ENCODE measurements around the gene FLT1. TPM values are rescaled to one million over a fixed set of nuclear protein-coding genes. Genes with fewer than 3 reads are reported as not detected.

The FLT1 gene
- total RNA-seq, 1 donor from 2014 or later: 46.1 TPM

DNA sequence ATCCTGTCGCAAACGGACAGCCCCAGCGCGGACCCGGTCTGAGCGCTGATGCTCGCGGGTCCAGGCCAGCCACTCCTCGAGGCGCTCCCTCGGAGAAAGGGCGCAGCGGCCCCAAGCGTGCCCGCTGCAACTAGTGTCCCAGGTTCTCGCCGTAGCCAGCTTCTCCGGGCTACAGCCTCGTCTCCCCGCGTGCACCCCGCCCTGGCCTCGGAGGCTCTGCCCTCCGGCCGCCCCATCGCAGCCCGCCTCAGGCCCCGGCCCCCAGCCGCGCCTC, 487 bp downstream of the FLT1 start:
- intact Hi-C loops (cut with micrococcal nuclease): no loop called here
- peak; percentile 10 for ATAC-seq
- DNase-seq: peak; percentile 34

- intact Hi-C loops (cut with micrococcal nuclease): no loop called here
- peak; percentile 39 for DNase-seq
- peak; percentile 32 for ATAC-seq
Observed at GRCh38 chr13:28493740-28494503, 1.0 kb downstream of the FLT1 start.

- intact Hi-C loops (cut with micrococcal nuclease): no loop called here
- no peak for DNase-seq
- no peak for ATAC-seq
Observed at GRCh38 chr13:28492569-28493367, 2.2 kb downstream of the FLT1 start.

GRCh38 chr13:28490061-28490460, 4.9 kb downstream of the FLT1 start:
- DNase-seq: no peak
- intact Hi-C loops (cut with micrococcal nuclease): no loop called here

DNA sequence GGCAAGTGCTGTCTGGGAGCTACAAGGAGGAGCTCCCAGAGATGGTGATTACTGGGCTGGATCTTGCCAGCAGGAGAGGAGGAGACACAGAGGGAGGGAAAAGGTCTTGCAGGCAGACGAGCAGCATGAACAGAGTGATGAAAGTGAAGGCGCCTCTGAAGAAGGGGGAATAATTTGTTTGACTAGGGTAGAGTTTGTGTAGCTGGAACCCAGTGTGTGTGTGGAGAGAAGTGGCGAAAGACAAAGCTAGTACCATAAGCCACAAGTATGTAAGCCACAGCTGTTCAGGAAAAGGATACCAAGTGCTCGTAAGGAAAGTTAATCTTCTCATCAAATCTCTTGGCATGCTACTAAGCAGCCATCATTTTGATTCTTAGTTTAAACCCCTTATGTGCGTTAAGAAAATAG, 5.4 kb downstream of the FLT1 start:
- DNase-seq (no peak), ATAC-seq (no peak)
- intact Hi-C loops (cut with micrococcal nuclease): no loop called here

More at GRCh38 chr13:28490061-28490460, 4.9 kb downstream of the FLT1 start:
- peak; percentile 32 for ATAC-seq

DNA sequence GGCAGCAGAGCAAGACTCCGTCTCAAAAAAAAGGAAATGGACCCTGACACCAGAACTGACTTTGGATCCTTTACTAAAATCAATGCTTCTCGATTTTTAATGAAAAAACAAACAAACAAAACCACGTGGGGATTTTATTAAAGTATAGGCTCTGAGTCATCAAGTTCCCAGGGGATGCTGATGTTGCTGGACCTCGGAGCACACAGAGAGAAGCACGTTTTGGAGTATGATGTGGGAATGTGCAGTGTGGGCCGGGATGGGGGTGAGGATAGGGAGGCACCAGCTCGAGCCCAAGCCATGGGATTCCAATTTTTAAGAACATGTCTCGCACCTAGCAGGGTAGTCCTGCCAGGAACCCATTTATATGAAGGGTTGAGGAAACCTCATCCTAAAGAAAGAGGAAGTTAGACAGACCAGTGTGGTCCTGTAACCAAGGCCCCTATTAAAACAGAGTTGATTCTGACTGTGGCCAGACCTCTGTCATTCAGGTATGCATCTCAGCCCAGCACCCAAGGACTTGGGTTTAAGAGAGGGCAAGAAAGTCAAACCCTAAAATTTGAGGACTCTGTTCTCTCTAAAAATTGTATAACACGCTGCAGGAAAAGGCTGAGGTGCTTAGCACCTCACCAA, 6.4 kb downstream of the FLT1 start:
- intact Hi-C loops (cut with micrococcal nuclease): no loop called here
- no peak for DNase-seq
- peak; percentile 48 for ATAC-seq

DNA sequence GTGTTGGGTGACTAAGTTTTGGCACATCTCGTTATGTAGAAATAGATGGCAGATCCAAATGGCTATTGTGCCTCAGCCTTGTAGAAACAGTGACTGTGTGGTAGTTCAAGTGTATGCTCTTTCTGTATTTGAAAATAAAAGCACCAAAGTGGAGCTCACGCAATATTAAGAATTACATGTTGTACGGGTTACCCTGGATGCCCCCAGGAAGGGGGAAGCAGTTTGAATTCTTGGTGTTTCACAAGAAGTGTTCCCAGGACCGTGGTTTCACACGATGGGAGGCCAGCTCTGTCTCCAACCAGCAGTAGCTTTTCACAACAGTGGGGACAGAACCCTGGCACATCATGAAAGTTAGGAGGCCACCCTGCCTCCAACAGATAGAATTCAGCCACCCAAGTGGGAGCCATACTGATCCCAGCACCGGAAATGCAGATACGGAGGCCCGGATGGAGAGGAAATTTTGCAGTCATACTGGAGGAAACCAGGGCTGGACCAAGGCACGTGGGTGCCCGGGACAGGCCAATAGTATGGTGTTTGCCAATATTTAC, 8.9 kb downstream of the FLT1 start:
- ATAC-seq: no peak
- no peak for DNase-seq
- intact Hi-C loops (cut with micrococcal nuclease): no loop called here

- intact Hi-C loops (cut with micrococcal nuclease): no loop called here
- ATAC-seq: no peak
- DNase-seq: no peak
Observed at GRCh38 chr13:28485551-28485950, 9.4 kb downstream of the FLT1 start.

GRCh38 chr13:28485097-28485496, 9.8 kb downstream of the FLT1 start:
- ATAC-seq (no peak), DNase-seq (no peak)
- intact Hi-C loops (cut with micrococcal nuclease): no loop called here

DNA sequence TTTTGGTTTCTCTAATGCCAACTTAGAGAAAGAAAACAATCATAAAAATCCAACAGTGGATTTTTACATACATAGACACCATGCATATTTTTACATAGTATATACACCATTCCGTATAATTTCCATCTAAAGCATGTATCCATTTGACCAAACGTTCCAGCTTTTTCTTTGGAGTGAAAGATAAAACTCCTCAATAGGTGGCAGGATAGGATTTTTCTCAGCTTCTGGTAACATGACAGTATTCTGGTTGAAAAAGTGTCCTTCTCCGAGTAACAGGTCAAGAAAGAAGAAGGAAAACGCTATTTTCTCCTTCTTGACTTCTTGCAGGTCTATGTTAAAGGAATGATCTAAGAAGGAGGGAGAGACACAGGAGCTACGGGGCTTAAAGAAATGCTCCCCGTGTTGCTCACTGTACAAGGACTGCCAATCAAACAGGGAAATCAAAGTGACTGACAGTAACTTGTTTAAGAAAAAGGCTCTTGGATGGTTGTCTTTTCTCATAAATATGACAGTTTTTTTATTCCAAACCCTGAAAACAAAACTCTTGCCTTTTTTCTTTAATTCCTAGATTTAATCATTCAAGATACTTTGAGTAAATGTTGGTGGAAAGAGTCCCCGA, 11.5 kb downstream of the FLT1 start:
- ATAC-seq: no peak
- no peak for DNase-seq
- intact Hi-C loops (cut with micrococcal nuclease): no loop called here

DNA sequence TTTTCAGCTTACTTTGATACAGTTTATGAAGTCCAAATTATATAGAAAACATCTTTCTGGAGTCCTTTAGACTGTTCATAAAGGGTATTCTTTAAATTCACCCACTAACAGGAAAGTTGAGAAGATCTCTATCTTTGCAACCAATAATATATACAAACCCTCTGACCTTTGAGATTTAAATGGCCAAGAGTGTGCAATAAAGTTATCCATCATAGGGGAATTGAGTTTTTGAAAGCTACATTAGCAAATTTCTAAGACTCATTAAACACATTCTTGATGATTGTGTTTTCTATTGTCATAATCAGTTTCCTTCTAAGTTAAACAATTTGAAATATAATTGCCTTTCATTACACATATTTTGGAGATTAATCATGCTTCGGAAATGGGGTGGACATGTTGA, 15.9 kb downstream of the FLT1 start:
- intact Hi-C loops (cut with micrococcal nuclease): no loop called here
- DNase-seq (no peak), ATAC-seq (no peak)

GRCh38 chr13:28478127-28478526, 16.8 kb downstream of the FLT1 start:
- no peak for ATAC-seq
- DNase-seq: no peak
- intact Hi-C loops (cut with micrococcal nuclease): no loop called here

- no peak for ATAC-seq
- DNase-seq: no peak
- intact Hi-C loops (cut with micrococcal nuclease): no loop called here
Observed at GRCh38 chr13:28477709-28477973, 17.3 kb downstream of the FLT1 start.

- intact Hi-C loops (cut with micrococcal nuclease): no loop called here
- no peak for ATAC-seq
Observed at GRCh38 chr13:28476919-28477708, 17.8 kb downstream of the FLT1 start.

DNA sequence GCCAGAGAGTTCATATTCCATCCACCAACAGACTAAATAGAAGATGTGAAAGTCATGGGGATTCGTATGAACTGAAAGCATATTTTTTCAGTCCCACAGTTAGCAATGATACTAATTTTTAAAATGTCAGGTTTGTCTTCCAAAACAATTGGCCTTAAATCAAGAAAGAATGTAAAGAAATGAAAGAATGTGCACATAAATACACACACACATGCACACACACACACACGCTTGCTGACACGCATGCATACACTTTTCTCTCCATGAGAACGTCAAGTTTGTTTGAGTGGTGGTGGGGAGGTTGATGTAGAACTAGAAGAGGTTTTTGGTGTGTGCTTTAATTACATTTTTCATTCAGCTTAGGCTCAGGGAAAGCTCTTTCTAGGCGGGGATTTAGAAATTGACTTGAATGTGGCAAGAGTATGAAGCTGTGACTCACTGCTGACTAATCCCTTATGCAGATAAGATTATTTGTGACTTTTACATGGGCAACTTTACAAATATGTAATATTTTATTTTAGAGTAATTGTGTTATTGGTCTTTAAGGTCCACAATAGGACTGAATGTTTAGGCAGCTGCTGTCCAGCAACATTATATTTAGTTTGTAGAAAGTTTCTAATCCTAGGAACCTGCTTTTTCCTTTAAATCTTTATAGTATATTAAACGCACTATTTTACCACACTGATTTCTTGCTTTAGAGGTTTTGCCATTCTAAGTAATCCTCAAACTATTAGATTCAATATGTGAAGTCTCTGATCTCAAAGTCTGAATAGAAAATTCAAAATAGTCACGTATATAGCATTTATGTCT, 18.8 kb downstream of the FLT1 start:
- intact Hi-C loops (cut with micrococcal nuclease): no loop called here
- peak; percentile 64 for ATAC-seq
- DNase-seq: no peak

More at GRCh38 chr13:28476919-28477708, 17.8 kb downstream of the FLT1 start:
- no peak for DNase-seq

- no peak for DNase-seq
- intact Hi-C loops (cut with micrococcal nuclease): no loop called here
- no peak for ATAC-seq
Observed at GRCh38 chr13:28474491-28475134, 20.3 kb downstream of the FLT1 start.

DNA sequence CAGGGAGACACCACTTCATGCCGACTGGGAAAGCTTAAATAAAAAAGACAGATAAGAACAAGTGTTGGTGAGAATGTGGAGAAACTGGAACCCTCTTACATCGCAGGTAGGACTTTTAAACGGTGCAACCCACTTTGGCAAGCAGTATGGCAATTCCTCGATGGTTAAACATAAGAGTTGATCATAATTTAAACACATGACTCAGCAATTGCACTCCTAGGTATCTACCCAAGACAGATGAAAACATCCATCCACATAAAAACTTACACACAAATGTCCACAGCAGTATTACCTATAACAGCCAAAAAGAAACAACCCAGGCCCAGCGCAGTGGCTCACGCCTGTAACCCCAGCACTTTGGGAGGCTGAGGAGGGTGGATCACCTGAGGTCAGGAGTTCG, 21.9 kb downstream of the FLT1 start:
- intact Hi-C loops (cut with micrococcal nuclease): no loop called here
- no peak for DNase-seq
- ATAC-seq: no peak

DNA sequence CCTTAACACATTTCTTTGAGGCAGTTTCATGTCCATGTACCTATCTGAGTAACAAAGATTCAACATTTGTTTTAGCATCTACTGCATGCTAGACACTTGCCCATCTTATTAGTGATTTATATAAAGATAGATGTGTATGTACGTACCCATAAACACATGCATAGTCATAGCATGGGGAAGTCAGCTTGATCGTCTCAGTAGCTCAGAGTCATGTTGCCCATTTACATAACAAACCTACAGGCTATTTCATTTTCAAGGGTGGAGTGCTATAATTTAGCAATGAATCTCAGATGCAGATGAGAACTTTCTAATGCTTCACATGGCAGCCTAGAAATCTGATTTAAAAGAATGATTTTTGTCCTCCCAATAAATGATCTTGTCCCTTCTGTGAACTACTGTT, 23.5 kb downstream of the FLT1 start:
- DNase-seq (no peak), ATAC-seq (no peak)
- intact Hi-C loops (cut with micrococcal nuclease): no loop called here

All from left ventricle myocardium superior (tissue), 1 donor.